ENCODE data around the gene PALLD. TPM values are rescaled to one million over a fixed set of nuclear protein-coding genes. Genes with fewer than 3 reads are reported as not detected.

PALLD gene
- total RNA-seq, 5 donors from 2014 or later (not counting 1 experiment from before 2014, with no cell fraction given): 0.56 to 1.9 (median 0.93) TPM

DNA sequence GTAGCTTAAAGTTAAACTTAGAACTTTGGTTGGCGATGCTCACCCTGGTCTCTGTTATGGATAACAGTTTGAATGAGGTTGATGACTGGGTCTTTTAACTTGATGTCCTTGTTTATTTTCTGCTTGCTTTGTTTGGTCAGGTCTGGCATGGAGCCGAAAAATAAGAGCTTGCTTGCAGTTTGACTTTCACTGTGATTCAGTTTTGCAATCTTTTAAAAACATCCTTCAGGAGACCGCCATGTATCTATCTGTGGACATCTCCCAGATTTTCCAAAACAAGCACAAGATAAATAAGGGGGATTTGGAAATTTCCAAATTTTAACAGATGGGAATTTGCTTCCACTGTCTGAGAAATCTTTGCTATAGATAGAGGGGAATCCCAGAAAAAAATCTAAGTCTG lies 246.7 kb downstream of the PALLD start:
- Histone ChIP-seq H3K4me3 (ENCODE audit: control insufficient read depth in 1 of 2, extremely low read depth in 1 of 2, low read length in 1 of 2) (no peak overlapping the region), H3K27ac (ENCODE audit: low read length) (no peak overlapping the region), H3K27me3 (replicated peaks in 1 of 2; ENCODE audit: control insufficient read depth in 2 of 2, extremely low read depth in 1 of 2, insufficient read depth in 2 of 2, low read length in 1 of 2) (no peaks in the 10 kb centered on the region), H3K36me3 (ENCODE audit: control insufficient read depth in 2 of 2, extremely low read depth in 1 of 2, insufficient read depth in 1 of 2, low read length in 1 of 2) (no peaks in the 10 kb centered on the region), H3K9me3 (no peaks in the 10 kb centered on the region), H3K4me1 (ENCODE audit: control insufficient read depth in 1 of 2, extremely low read depth in 1 of 2, insufficient read depth in 2 of 2, low read length in 2 of 2) (no peaks in the 10 kb centered on the region)
- H3K27ac Mint-ChIP-seq: no peak overlapping the region
- ChIA-PET POLR2A (interaction anchor here in 1 of 2 donors (0.6 kb wide), 1 partner anchor 445 kb away, joined by 3 read pairs; no protein-coding TSS in a partner anchor), CTCF (interaction anchor here in 1 of 2 donors (0.6 kb wide), 1 partner anchor 1373 kb away, joined by 3 read pairs; no protein-coding TSS in a partner anchor)
- WGBS (ENCODE audit: insufficient coverage): 80% methylated on average over 1 of the region's 3 CpGs
- peaks cover 9 to 11% of the 10 kb centered on the region in 2 donors for H3K27me3 Mint-ChIP-seq
- no peak for DNase-seq
- no peaks in the 10 kb centered on the region for H3K4me1 Mint-ChIP-seq
- no peaks in the 10 kb centered on the region for H3K36me3 Mint-ChIP-seq
- no peaks in the 10 kb centered on the region for H3K9me3 Mint-ChIP-seq
- no peak overlapping the region for H3K4me3 Mint-ChIP-seq
- no peak for ATAC-seq (replicated peaks in 1 of 4)

DNA sequence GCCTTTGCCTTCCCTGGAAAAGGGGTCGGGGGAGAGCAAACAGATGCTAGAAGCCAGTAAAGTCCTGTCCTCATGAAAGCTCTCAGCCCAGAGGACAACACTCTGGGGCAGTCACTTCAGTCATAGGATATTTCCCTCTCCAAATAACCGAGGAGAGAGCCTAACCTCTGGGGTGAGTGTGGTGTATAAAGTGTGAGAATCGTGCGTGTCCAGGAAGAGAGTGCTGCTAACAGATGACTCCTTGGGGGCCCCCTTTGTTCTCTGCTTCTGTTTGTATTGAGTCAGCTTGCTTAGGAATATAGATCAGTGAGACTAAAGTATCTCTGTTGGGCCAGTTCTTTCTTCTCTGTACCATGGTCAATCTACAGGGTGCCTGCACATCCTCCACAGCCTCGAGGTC lies 247.2 kb downstream of the PALLD start:
- ATAC-seq (replicated peaks in 1 of 4): no peak
- no peaks in the 10 kb centered on the region for H3K27me3 ChIP-seq (replicated peaks in 1 of 2; ENCODE audit: control insufficient read depth in 2 of 2, extremely low read depth in 1 of 2, insufficient read depth in 2 of 2, low read length in 1 of 2)
- H3K4me1 ChIP-seq (ENCODE audit: control insufficient read depth in 1 of 2, extremely low read depth in 1 of 2, insufficient read depth in 2 of 2, low read length in 2 of 2): no peaks in the 10 kb centered on the region
- no peak overlapping the region for H3K27ac ChIP-seq (ENCODE audit: low read length)
- no peaks in the 10 kb centered on the region for H3K36me3 ChIP-seq (ENCODE audit: control insufficient read depth in 2 of 2, extremely low read depth in 1 of 2, insufficient read depth in 1 of 2, low read length in 1 of 2)
- H3K36me3 Mint-ChIP-seq: no peaks in the 10 kb centered on the region
- POLR2A ChIA-PET: no interaction called here
- WGBS (ENCODE audit: insufficient coverage): 80% methylated on average over 2 of the region's 5 CpGs
- H3K4me3 Mint-ChIP-seq: no peak overlapping the region
- no peaks in the 10 kb centered on the region for H3K9me3 Mint-ChIP-seq
- CTCF ChIA-PET: interaction anchor here in 1 of 2 donors (0.6 kb wide), 1 partner anchor 1373 kb away, joined by 3 read pairs; no protein-coding TSS in a partner anchor
- peaks cover 9 to 10% of the 10 kb centered on the region in 2 donors for H3K27me3 Mint-ChIP-seq
- no peaks in the 10 kb centered on the region for H3K4me1 Mint-ChIP-seq
- H3K27ac Mint-ChIP-seq: no peak overlapping the region
- no peak overlapping the region for H3K4me3 ChIP-seq (ENCODE audit: control insufficient read depth in 1 of 2, extremely low read depth in 1 of 2, low read length in 1 of 2)
- no peak for DNase-seq
- H3K9me3 ChIP-seq: no peaks in the 10 kb centered on the region

DNA sequence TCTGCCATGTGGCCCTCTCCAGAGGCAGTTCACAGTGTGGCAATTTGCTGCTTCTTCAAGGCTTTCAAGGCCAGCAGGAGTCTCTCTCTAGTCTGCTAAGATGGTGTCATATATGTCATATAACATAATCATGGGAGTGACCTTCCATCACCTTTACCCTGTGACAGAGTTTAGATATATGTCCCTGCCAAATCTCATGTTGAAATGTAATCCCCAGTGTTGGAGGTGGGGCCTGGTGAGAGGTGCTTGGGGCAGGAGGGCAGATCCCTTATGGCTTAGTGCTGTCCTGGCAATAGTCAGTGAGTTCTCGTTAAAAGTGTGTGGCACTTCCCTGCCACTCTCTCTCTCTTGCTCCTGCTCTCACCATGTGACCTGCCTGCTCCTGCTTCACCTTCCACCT lies 252.0 kb downstream of the PALLD start:
- Histone ChIP-seq H3K27me3 (replicated peaks in 1 of 2; ENCODE audit: control insufficient read depth in 2 of 2, extremely low read depth in 1 of 2, insufficient read depth in 2 of 2, low read length in 1 of 2) (no peaks in the 10 kb centered on the region), H3K27ac (ENCODE audit: low read length) (no peak overlapping the region), H3K4me3 (ENCODE audit: control insufficient read depth in 1 of 2, extremely low read depth in 1 of 2, low read length in 1 of 2) (no peak overlapping the region), H3K4me1 (ENCODE audit: control insufficient read depth in 1 of 2, extremely low read depth in 1 of 2, insufficient read depth in 2 of 2, low read length in 2 of 2) (no peaks in the 10 kb centered on the region), H3K36me3 (ENCODE audit: control insufficient read depth in 2 of 2, extremely low read depth in 1 of 2, insufficient read depth in 1 of 2, low read length in 1 of 2) (no peaks in the 10 kb centered on the region), H3K9me3 (no peaks in the 10 kb centered on the region)
- H3K36me3 Mint-ChIP-seq: no peaks in the 10 kb centered on the region
- H3K4me1 Mint-ChIP-seq: no peaks in the 10 kb centered on the region
- DNase-seq (no peak), ATAC-seq (replicated peaks in 1 of 4) (no peak)
- H3K4me3 Mint-ChIP-seq: no peak overlapping the region
- POLR2A ChIA-PET: no interaction called here
- CTCF ChIA-PET: no interaction called here
- no peak overlapping the region for H3K27ac Mint-ChIP-seq
- H3K9me3 Mint-ChIP-seq: no peaks in the 10 kb centered on the region
- no CpG with 5 or more reads among the region's 1 CpG for WGBS (ENCODE audit: insufficient coverage)
- peaks cover 3 to 9% of the 10 kb centered on the region in 2 donors for H3K27me3 Mint-ChIP-seq

DNA sequence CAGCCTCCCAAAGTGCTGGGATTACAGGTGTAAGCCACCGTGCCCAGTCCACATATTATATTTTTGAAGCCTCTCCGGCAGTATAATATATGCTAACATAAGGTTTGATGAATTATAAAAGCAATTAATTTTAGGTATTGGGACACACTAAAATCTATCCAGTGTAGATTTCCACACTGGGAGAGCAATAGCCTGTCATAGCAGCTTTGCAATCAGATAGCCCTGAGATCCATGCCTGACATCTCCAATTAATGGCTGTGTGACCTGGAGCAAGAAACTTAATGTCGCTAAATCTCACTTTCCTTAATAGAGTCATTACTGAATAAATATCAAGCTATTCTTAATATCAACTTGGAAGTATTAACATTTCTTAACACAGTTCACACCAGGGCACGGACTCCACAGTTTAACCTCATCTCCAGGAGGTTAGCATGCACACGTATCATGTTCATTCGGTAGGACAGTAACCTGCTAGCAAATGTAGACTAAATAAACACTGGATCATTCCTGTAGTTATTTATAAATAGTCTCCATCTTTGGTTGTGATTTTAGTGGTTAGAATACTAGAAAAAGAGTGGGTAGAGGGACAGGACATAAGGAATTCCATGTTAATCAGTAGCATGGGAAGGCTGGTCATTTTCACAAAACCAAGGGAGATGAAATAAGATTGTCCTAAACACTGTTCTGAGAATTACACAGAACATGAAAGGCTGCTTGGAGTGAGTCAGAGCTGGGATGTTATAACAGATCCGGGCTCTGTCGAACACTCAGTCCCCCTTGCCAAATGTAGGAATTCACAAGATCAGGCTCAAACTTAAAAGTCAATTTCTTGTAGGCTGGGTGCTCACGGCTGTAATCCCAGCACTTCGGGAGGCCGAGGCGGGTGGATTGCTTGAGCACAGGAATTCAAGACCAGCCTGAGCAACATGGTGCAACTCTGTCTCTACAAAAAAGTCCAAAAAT lies 254.7 kb downstream of the PALLD start:
- ChIA-PET POLR2A (no interaction called here), CTCF (no interaction called here)
- Histone ChIP-seq H3K27me3 (replicated peaks in 1 of 2; ENCODE audit: control insufficient read depth in 2 of 2, extremely low read depth in 1 of 2, insufficient read depth in 2 of 2, low read length in 1 of 2) (no peaks in the 10 kb centered on the region), H3K9me3 (no peaks in the 10 kb centered on the region), H3K36me3 (ENCODE audit: control insufficient read depth in 2 of 2, extremely low read depth in 1 of 2, insufficient read depth in 1 of 2, low read length in 1 of 2) (no peaks in the 10 kb centered on the region), H3K4me1 (ENCODE audit: control insufficient read depth in 1 of 2, extremely low read depth in 1 of 2, insufficient read depth in 2 of 2, low read length in 2 of 2) (no peaks in the 10 kb centered on the region), H3K4me3 (ENCODE audit: control insufficient read depth in 1 of 2, extremely low read depth in 1 of 2, low read length in 1 of 2) (no peak overlapping the region), H3K27ac (ENCODE audit: low read length) (no peak overlapping the region)
- ATAC-seq (replicated peaks in 1 of 4) (no peak), DNase-seq (no peak)
- no peaks in the 10 kb centered on the region for H3K9me3 Mint-ChIP-seq
- peaks cover 4 to 7% of the 10 kb centered on the region in 2 donors for H3K27me3 Mint-ChIP-seq
- no peaks in the 10 kb centered on the region for H3K36me3 Mint-ChIP-seq
- 96% methylated on average over 6 of the region's 12 CpGs for WGBS (ENCODE audit: insufficient coverage)
- H3K4me1 Mint-ChIP-seq: no peaks in the 10 kb centered on the region
- no peak overlapping the region for H3K4me3 Mint-ChIP-seq
- no peak overlapping the region for H3K27ac Mint-ChIP-seq

DNA sequence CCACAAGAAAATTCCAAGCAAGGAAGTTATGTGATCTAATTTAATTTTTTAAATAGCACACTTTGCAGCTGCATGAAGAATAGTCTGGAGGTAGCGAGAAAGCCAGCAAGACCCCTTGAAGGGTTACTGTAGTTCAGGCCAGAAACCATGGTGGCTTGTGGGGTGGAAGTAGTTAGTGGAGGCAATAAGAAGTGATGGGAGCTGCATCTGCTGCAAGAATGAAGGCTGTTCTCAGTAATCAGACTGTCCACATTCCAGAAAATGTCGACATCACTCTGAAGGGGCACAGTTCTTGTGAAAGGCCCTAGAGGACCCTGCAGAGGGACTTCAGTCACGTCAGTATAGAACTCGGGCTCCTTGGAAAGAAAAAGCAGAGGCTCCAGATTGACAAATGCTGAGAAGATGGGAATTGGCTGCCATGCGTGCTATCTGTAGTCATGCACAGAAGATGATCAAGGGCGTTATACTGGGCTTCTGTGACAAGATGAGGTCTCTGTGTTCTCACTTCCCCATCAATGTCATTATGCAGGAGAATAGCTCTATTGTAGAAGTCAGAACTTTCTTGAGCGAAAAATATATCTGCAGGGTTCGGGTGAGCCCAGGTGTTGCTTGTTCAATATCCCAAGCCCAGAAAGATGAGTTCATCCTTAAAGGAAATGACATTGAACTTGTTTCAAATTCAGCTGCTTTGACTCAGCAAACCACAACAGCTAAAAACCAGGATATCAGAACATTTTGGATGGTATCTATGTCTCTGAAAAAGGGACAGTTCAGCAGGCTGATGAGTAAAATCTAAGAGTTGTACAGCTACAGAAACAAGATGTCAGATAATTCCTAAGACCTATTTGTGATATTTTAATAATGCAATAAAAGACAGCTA lies 259.0 kb downstream of the PALLD start:
- WGBS (ENCODE audit: insufficient coverage): 88% methylated on average over 6 of the region's 8 CpGs
- no peak overlapping the region for H3K4me3 Mint-ChIP-seq
- CTCF ChIA-PET: interaction anchor here in 1 of 2 donors (0.6 kb wide), 1 partner anchor 1056 kb away, joined by 3 read pairs; no protein-coding TSS in a partner anchor

DNA sequence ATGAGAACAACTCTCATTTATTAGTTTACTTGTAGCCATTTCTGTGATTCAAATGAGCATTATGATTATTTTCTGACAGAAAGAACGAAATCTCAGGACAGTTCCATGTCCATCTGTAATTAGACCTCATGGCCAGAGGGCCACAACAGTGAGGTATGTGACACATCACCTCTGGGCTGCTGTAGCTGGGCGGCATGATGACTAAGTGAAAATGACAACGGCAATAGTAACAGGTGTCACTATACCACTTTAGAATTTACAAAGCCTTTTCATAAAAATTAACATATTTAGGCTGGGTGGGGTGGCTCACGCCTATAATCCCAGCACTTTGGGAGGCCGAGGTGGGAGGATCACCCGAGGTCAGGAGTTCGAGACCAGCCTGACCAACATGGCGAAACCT lies 260.6 kb downstream of the PALLD start:
- H3K9me3 ChIP-seq: no peaks in the 10 kb centered on the region
- no peak for DNase-seq
- Mint-ChIP-seq H3K36me3 (no peaks in the 10 kb centered on the region), H3K27me3 (peaks cover 1 to 6% of the 10 kb centered on the region in 2 donors), H3K4me3 (no peak overlapping the region), H3K27ac (no peak overlapping the region), H3K9me3 (no peaks in the 10 kb centered on the region), H3K4me1 (peaks cover 0 to 9% (median 7%) of the 10 kb centered on the region in 3 donors)
- peaks cover 0 to 2% of the 10 kb centered on the region in 2 experiments for H3K4me1 ChIP-seq (ENCODE audit: control insufficient read depth in 1 of 2, extremely low read depth in 1 of 2, insufficient read depth in 2 of 2, low read length in 2 of 2)
- ChIA-PET CTCF (no interaction called here), POLR2A (no interaction called here)
- H3K27ac ChIP-seq (ENCODE audit: low read length): no peak overlapping the region
- WGBS (ENCODE audit: insufficient coverage): 83% methylated on average over 6 of the region's 8 CpGs
- no peak overlapping the region for H3K4me3 ChIP-seq (ENCODE audit: control insufficient read depth in 1 of 2, extremely low read depth in 1 of 2, low read length in 1 of 2)
- H3K27me3 ChIP-seq (replicated peaks in 1 of 2; ENCODE audit: control insufficient read depth in 2 of 2, extremely low read depth in 1 of 2, insufficient read depth in 2 of 2, low read length in 1 of 2): no peaks in the 10 kb centered on the region
- ATAC-seq (replicated peaks in 1 of 4): no peak
- no peaks in the 10 kb centered on the region for H3K36me3 ChIP-seq (ENCODE audit: control insufficient read depth in 2 of 2, extremely low read depth in 1 of 2, insufficient read depth in 1 of 2, low read length in 1 of 2)

More for the DNA sequence above, 259.0 kb downstream of the PALLD start:
- POLR2A ChIA-PET: interaction anchor here in 1 of 2 donors (0.6 kb wide), 1 partner anchor 36 kb away, joined by 3 read pairs; no protein-coding TSS in a partner anchor
- Mint-ChIP-seq H3K9me3 (no peaks in the 10 kb centered on the region), H3K27me3 (peaks cover 4 to 6% of the 10 kb centered on the region in 2 donors), H3K4me1 (peaks cover 0 to 9% (median 7%) of the 10 kb centered on the region in 3 donors), H3K36me3 (no peaks in the 10 kb centered on the region), H3K27ac (no peak overlapping the region)
- Histone ChIP-seq H3K27me3 (replicated peaks in 1 of 2; ENCODE audit: control insufficient read depth in 2 of 2, extremely low read depth in 1 of 2, insufficient read depth in 2 of 2, low read length in 1 of 2) (no peaks in the 10 kb centered on the region), H3K9me3 (no peaks in the 10 kb centered on the region), H3K36me3 (ENCODE audit: control insufficient read depth in 2 of 2, extremely low read depth in 1 of 2, insufficient read depth in 1 of 2, low read length in 1 of 2) (no peaks in the 10 kb centered on the region), H3K4me3 (ENCODE audit: control insufficient read depth in 1 of 2, extremely low read depth in 1 of 2, low read length in 1 of 2) (no peak overlapping the region), H3K4me1 (ENCODE audit: control insufficient read depth in 1 of 2, extremely low read depth in 1 of 2, insufficient read depth in 2 of 2, low read length in 2 of 2) (peaks cover 0 to 2% of the 10 kb centered on the region in 2 experiments), H3K27ac (ENCODE audit: low read length) (no peak overlapping the region)
- ATAC-seq (replicated peaks in 1 of 4) (no peak), DNase-seq (no peak)
